Activated CD4-positive, alpha-beta memory T cell treated with anti-CD3 and anti-CD28 coated beads for 36 hours (primary cell): ENCODE data around the gene CACNG4. TPM values are rescaled to one million over a fixed set of nuclear protein-coding genes. Genes with fewer than 3 reads are reported as not detected.
"Not testable (repeated sequence)": the region's sequence is repeated elsewhere in the genome, so short reads cannot be mapped to it uniquely, and the experiment has no call there.

ENCODE experiments used
- CTCF ChIA-PET: fragments of 350-600 bp; sonication (Branson Sonifier 250); formaldehyde crosslinking; loops from one replicate; lab custom pipeline; 2021; ENCODE audit warnings: antibody characterized with exemption, inconsistent platforms; lab: Charles Lee
- POLR2A ChIA-PET: fragments of 350-600 bp; sonication (Branson Sonifier 250); formaldehyde crosslinking; loops from one replicate; lab custom pipeline; 2021; ENCODE audit warnings: antibody characterized with exemption; lab: Charles Lee
- DNase-seq: peaks from one replicate; pipeline ENCODE4 v3.0.0-alpha.2; 2020
- H3K27ac Mint-ChIP-seq: one replicate; pipeline ENCODE4 v1.8.0; 2021; ENCODE audit warnings: mixed read lengths
- H3K27me3 Mint-ChIP-seq: one replicate; pipeline ENCODE4 v1.8.0; 2021; ENCODE audit warnings: mixed read lengths
- H3K36me3 Mint-ChIP-seq: one replicate; pipeline ENCODE4 v1.8.0; 2021; ENCODE audit warnings: mixed read lengths
- H3K4me1 Mint-ChIP-seq: one replicate; pipeline ENCODE4 v1.8.0; 2021; ENCODE audit warnings: low read depth, mixed read lengths
- H3K4me3 Mint-ChIP-seq: one replicate; pipeline ENCODE4 v1.8.0; 2021; ENCODE audit warnings: mild to moderate bottlenecking, mixed read lengths
- H3K9me3 Mint-ChIP-seq: one replicate; pipeline ENCODE4 v1.8.0; 2021; ENCODE audit warnings: mixed read lengths
- intact Hi-C: fragments of 100-400 bp; cut with micrococcal nuclease; formaldehyde crosslinking; loops from one replicate; pipeline ENCODE4 v1.15.1; 2023
- total RNA-seq, 2 experiments: library from RNA; stranded (reverse); gene quantifications; one replicate each; pipeline ENCODE4 v1.2.3, GENCODE V29; 2021

Gene CACNG4
- total RNA-seq, 2 experiments from 2014 or later: not detected

GRCh38 chr17:66968916-66969315 is 4.4 kb downstream of the CACNG4 start:
- peaks cover 9% of the 10 kb centered on the region for H3K4me1 Mint-ChIP-seq
- H3K27me3 Mint-ChIP-seq: peaks cover 57% of the 10 kb centered on the region
- no peaks in the 10 kb centered on the region for H3K9me3 Mint-ChIP-seq
- no peak overlapping the region for H3K4me3 Mint-ChIP-seq
- intact Hi-C loops: no loop called here
- ChIA-PET POLR2A (no interaction called here), CTCF (no interaction called here)
- DNase-seq: no peak
- no peaks in the 10 kb centered on the region for H3K36me3 Mint-ChIP-seq
- no peak overlapping the region for H3K27ac Mint-ChIP-seq

- intact Hi-C loops: no loop called here
- DNase-seq: no peak
- no peak overlapping the region for H3K4me3 Mint-ChIP-seq
- peaks cover 9% of the 10 kb centered on the region for H3K4me1 Mint-ChIP-seq
- H3K36me3 Mint-ChIP-seq: no peaks in the 10 kb centered on the region
- ChIA-PET CTCF (no interaction called here), POLR2A (no interaction called here)
- H3K9me3 Mint-ChIP-seq: no peaks in the 10 kb centered on the region
- no peak overlapping the region for H3K27ac Mint-ChIP-seq
- peaks cover 54% of the 10 kb centered on the region for H3K27me3 Mint-ChIP-seq
Measured at GRCh38 chr17:66970140-66970539, 5.6 kb downstream of the CACNG4 start.

- H3K27ac Mint-ChIP-seq: no peak overlapping the region
- DNase-seq: no peak
- POLR2A ChIA-PET: no interaction called here
Measured at GRCh38 chr17:66970797-66971196, 6.3 kb downstream of the CACNG4 start.

GRCh38 chr17:66971264-66971663 is 6.8 kb downstream of the CACNG4 start:
- peaks cover 3% of the 10 kb centered on the region for H3K4me1 Mint-ChIP-seq
- no peak overlapping the region for H3K27ac Mint-ChIP-seq
- ChIA-PET POLR2A (no interaction called here), CTCF (no interaction called here)
- no peak for DNase-seq
- intact Hi-C loops: no loop called here
- H3K9me3 Mint-ChIP-seq: no peaks in the 10 kb centered on the region
- H3K36me3 Mint-ChIP-seq: no peaks in the 10 kb centered on the region
- no peak overlapping the region for H3K4me3 Mint-ChIP-seq
- H3K27me3 Mint-ChIP-seq: peaks cover 56% of the 10 kb centered on the region

More at GRCh38 chr17:66970797-66971196, 6.3 kb downstream of the CACNG4 start:
- H3K4me1 Mint-ChIP-seq: peaks cover 8% of the 10 kb centered on the region
- peaks cover 57% of the 10 kb centered on the region for H3K27me3 Mint-ChIP-seq
- H3K9me3 Mint-ChIP-seq: no peaks in the 10 kb centered on the region
- intact Hi-C loops: no loop called here
- CTCF ChIA-PET: no interaction called here
- H3K4me3 Mint-ChIP-seq: no peak overlapping the region
- no peaks in the 10 kb centered on the region for H3K36me3 Mint-ChIP-seq

GRCh38 chr17:66971730-66972441 is 7.4 kb downstream of the CACNG4 start:
- intact Hi-C loops: no loop called here
- DNase-seq: no peak
- no peak overlapping the region for H3K4me3 Mint-ChIP-seq
- H3K9me3 Mint-ChIP-seq: no peaks in the 10 kb centered on the region
- no peaks in the 10 kb centered on the region for H3K36me3 Mint-ChIP-seq
- H3K4me1 Mint-ChIP-seq: no peaks in the 10 kb centered on the region
- H3K27ac Mint-ChIP-seq: no peak overlapping the region
- ChIA-PET POLR2A (no interaction called here), CTCF (no interaction called here)
- peaks cover 53% of the 10 kb centered on the region for H3K27me3 Mint-ChIP-seq

GRCh38 chr17:66972442-66972830 is 7.9 kb downstream of the CACNG4 start:
- intact Hi-C loops, CTCF ChIA-PET, H3K27ac Mint-ChIP-seq, H3K36me3 Mint-ChIP-seq, H3K9me3 Mint-ChIP-seq, H3K4me1 Mint-ChIP-seq, POLR2A ChIA-PET, H3K4me3 Mint-ChIP-seq, DNase-seq: not testable (repeated sequence)
- H3K27me3 Mint-ChIP-seq: peaks cover 53% of the 10 kb centered on the region

- no peak for DNase-seq
- Mint-ChIP-seq H3K36me3 (no peaks in the 10 kb centered on the region), H3K4me1 (no peaks in the 10 kb centered on the region), H3K27me3 (peaks cover 49% of the 10 kb centered on the region), H3K9me3 (no peaks in the 10 kb centered on the region), H3K4me3 (no peak overlapping the region), H3K27ac (no peak overlapping the region)
- POLR2A ChIA-PET: no interaction called here
- intact Hi-C loops: no loop called here
- CTCF ChIA-PET: interaction anchor here (1.0 kb wide), 1 partner anchor 321 kb away, joined by 3 read pairs; no protein-coding TSS in a partner anchor
Measured at GRCh38 chr17:66975188-66975587, 10.7 kb downstream of the CACNG4 start.

GRCh38 chr17:66975614-66976378 is 11.3 kb downstream of the CACNG4 start:
- no peaks in the 10 kb centered on the region for H3K9me3 Mint-ChIP-seq
- peaks cover 43% of the 10 kb centered on the region for H3K27me3 Mint-ChIP-seq
- no peaks in the 10 kb centered on the region for H3K4me1 Mint-ChIP-seq
- no peak overlapping the region for H3K4me3 Mint-ChIP-seq
- intact Hi-C loops: no loop called here
- DNase-seq: peak; percentile 18
- ChIA-PET POLR2A (no interaction called here), CTCF (interaction anchor here (1.0 kb wide), 1 partner anchor 320 kb away, joined by 3 read pairs; no protein-coding TSS in a partner anchor)
- no peaks in the 10 kb centered on the region for H3K36me3 Mint-ChIP-seq
- no peak overlapping the region for H3K27ac Mint-ChIP-seq

- Mint-ChIP-seq H3K4me3 (no peak overlapping the region), H3K9me3 (no peaks in the 10 kb centered on the region), H3K4me1 (no peaks in the 10 kb centered on the region), H3K36me3 (no peaks in the 10 kb centered on the region), H3K27ac (no peak overlapping the region), H3K27me3 (peaks cover 41% of the 10 kb centered on the region)
- DNase-seq: no peak
- intact Hi-C loops: no loop called here
- CTCF ChIA-PET: no interaction called here
- POLR2A ChIA-PET: no interaction called here
Measured at GRCh38 chr17:66976379-66976663, 11.8 kb downstream of the CACNG4 start.

- Mint-ChIP-seq H3K4me1 (no peaks in the 10 kb centered on the region), H3K27ac (no peak overlapping the region), H3K36me3 (no peaks in the 10 kb centered on the region), H3K9me3 (no peaks in the 10 kb centered on the region), H3K4me3 (no peak overlapping the region), H3K27me3 (peaks cover 37% of the 10 kb centered on the region)
- CTCF ChIA-PET: no interaction called here
- DNase-seq: no peak
- intact Hi-C loops: no loop called here
- POLR2A ChIA-PET: no interaction called here
Measured at GRCh38 chr17:66976781-66977201, 12.3 kb downstream of the CACNG4 start.

- no peak for DNase-seq
- H3K27me3 Mint-ChIP-seq: peaks cover 43% of the 10 kb centered on the region
- intact Hi-C loops: no loop called here
- H3K4me1 Mint-ChIP-seq: peaks cover 2% of the 10 kb centered on the region
- H3K9me3 Mint-ChIP-seq: no peaks in the 10 kb centered on the region
- no peak overlapping the region for H3K27ac Mint-ChIP-seq
- no peaks in the 10 kb centered on the region for H3K36me3 Mint-ChIP-seq
- no peak overlapping the region for H3K4me3 Mint-ChIP-seq
- POLR2A ChIA-PET: no interaction called here
- CTCF ChIA-PET: no interaction called here
Measured at GRCh38 chr17:66978514-66979061, 14.1 kb downstream of the CACNG4 start.

- POLR2A ChIA-PET: no interaction called here
- Mint-ChIP-seq H3K4me1 (peaks cover 8% of the 10 kb centered on the region), H3K27ac (no peak overlapping the region), H3K27me3 (peaks cover 41% of the 10 kb centered on the region), H3K36me3 (no peaks in the 10 kb centered on the region), H3K4me3 (no peak overlapping the region), H3K9me3 (no peaks in the 10 kb centered on the region)
- no peak for DNase-seq
- CTCF ChIA-PET: no interaction called here
- intact Hi-C loops: no loop called here
Measured at GRCh38 chr17:66980896-66981295, 16.4 kb downstream of the CACNG4 start.
